Measurements from ENCODE around the gene CAMK2B.

CAMK2B gene

DNA sequence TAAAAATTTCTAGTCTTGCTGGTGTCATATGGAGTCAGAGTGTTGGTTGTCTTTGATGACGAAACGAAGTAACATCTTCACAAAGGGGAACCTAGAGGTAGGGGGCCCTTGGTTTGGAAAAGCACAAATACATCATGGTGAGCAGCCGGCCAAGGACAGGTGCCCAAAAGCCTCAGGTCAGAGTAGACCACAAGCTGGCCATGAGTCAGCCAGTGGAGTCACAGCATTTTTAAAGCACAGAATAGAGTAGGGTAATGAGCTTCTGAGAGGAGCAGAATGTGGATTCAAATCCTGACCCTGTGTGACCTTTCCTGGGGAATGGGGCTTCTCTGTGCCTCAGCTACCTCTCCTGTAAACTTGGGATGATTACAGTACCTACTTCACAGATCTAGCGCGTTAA lies 5.3 kb downstream of the CAMK2B start:
- Histone ChIP-seq H3K4me3 (ENCODE audit: control insufficient read depth in 1 of 7, extremely low read depth in 1 of 7, insufficient read depth in 4 of 7, low read depth in 2 of 7, low read length in 6 of 7) (no peak overlapping the region), H3K4me1 (ENCODE audit: control extremely low read depth in 1 of 4, control insufficient read depth in 4 of 4, insufficient read depth in 4 of 4, low read length in 3 of 4) (peaks cover 0 to 5% (median 2%) of the 10 kb centered on the region in 4 experiments), H3K27ac (ENCODE audit: insufficient read depth in 1 of 2, low read depth in 1 of 2, low read length in 2 of 2, poor library complexity in 1 of 2, severe bottlenecking in 2 of 2) (no peak overlapping the region), H3K27me3 (replicated peaks in 2 of 5; ENCODE audit: control insufficient read depth in 4 of 5, insufficient read depth in 5 of 5, low read length in 4 of 5) (peaks cover 2 to 27% (median 13%) of the 10 kb centered on the region in 5 experiments), H3K36me3 (ENCODE audit: control insufficient read depth in 4 of 4, insufficient read depth in 4 of 4, low read length in 3 of 4) (no peaks in the 10 kb centered on the region), H3K9me3 (ENCODE audit: control extremely low read depth in 1 of 5, control insufficient read depth in 4 of 5, insufficient read depth in 2 of 5, low read depth in 1 of 5, low read length in 4 of 5) (peaks cover 0 to 3% (median 2%) of the 10 kb centered on the region in 5 experiments)
- 96% methylated on average over 4 of the region's 5 CpGs for WGBS (ENCODE audit: insufficient coverage)
- ChIA-PET POLR2A (no interaction called here), CTCF (interaction anchor here (0.8 to 1.1 kb wide), 2 partner anchors 29 to 79 kb away, joined by 3 to 4 read pairs; no protein-coding TSS in a partner anchor)
- DNase-seq: no peak

DNA sequence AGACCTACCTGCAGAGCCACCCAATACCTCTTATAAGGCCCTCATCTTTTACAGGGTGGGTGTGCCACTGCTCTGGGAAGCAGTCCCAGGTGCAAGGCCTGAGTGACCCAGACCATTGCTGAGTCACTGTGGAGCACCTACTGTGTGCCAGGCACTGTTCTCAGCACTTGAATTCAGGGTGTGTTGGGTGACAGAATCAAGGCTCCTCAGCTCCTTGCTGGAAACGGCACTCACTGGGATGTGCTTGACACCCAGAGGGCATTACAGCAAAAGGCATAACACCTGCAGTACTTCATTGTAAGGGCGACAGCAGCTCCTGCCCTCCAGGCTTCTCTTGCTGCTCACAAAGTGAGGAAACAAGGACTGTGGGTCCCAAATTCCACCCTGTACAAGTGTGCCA lies 7.1 kb downstream of the CAMK2B start:
- no peak for DNase-seq

DNA sequence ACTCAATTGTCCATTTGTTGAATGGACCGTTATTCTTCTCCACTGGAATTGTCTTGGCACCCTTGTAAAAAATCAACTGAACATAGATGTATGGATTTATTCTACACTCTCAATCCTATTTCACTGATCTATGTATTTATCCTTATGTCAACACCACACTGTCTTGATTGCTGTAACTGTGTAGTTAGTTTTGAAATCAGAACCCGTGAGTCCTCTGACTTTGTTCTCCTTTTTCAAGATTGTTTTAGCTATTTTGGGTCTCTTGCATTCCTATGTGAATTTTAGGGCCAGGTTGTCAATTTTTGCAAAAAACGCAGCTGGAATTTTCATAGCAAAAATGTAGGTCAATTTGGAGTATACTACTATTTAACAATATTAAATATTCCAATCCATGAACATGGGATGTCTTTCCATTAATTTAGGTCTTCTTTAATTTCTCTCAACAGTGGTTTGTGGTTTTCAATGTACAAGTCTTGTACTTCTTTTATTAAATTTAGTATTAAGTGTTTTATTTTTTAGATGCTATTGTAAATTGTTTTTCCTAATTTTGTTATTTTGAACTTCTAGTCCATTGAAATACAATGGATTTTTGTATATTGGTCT lies 10.0 kb downstream of the CAMK2B start:
- Histone ChIP-seq H3K9me3 (ENCODE audit: control extremely low read depth in 1 of 5, control insufficient read depth in 4 of 5, insufficient read depth in 2 of 5, low read depth in 1 of 5, low read length in 4 of 5) (peaks cover 0 to 6% (median 2%) of the 10 kb centered on the region in 5 experiments), H3K27me3 (replicated peaks in 2 of 5; ENCODE audit: control insufficient read depth in 4 of 5, insufficient read depth in 5 of 5, low read length in 4 of 5) (peaks cover 0 to 11% (median 4%) of the 10 kb centered on the region in 5 experiments), H3K4me3 (ENCODE audit: control insufficient read depth in 1 of 7, extremely low read depth in 1 of 7, insufficient read depth in 4 of 7, low read depth in 2 of 7, low read length in 6 of 7) (no peak overlapping the region), H3K36me3 (ENCODE audit: control insufficient read depth in 4 of 4, insufficient read depth in 4 of 4, low read length in 3 of 4) (no peaks in the 10 kb centered on the region), H3K4me1 (ENCODE audit: control extremely low read depth in 1 of 4, control insufficient read depth in 4 of 4, insufficient read depth in 4 of 4, low read length in 3 of 4) (no peaks in the 10 kb centered on the region), H3K27ac (ENCODE audit: insufficient read depth in 1 of 2, low read depth in 1 of 2, low read length in 2 of 2, poor library complexity in 1 of 2, severe bottlenecking in 2 of 2) (no peak overlapping the region)
- no peak for DNase-seq
- WGBS (ENCODE audit: insufficient coverage): no CpG with 5 or more reads among the region's 3 CpGs
- CTCF ChIA-PET: no interaction called here
- POLR2A ChIA-PET: no interaction called here

More for the DNA sequence above, 7.1 kb downstream of the CAMK2B start:
- no peaks in the 10 kb centered on the region for H3K4me1 ChIP-seq (ENCODE audit: control extremely low read depth in 1 of 4, control insufficient read depth in 4 of 4, insufficient read depth in 4 of 4, low read length in 3 of 4)
- peaks cover 0 to 11% (median 10%) of the 10 kb centered on the region in 5 experiments for H3K27me3 ChIP-seq (replicated peaks in 2 of 5; ENCODE audit: control insufficient read depth in 4 of 5, insufficient read depth in 5 of 5, low read length in 4 of 5)
- POLR2A ChIA-PET: no interaction called here
- H3K27ac ChIP-seq (ENCODE audit: insufficient read depth in 1 of 2, low read depth in 1 of 2, low read length in 2 of 2, poor library complexity in 1 of 2, severe bottlenecking in 2 of 2): no peak overlapping the region
- peaks cover 0 to 6% (median 2%) of the 10 kb centered on the region in 5 experiments for H3K9me3 ChIP-seq (ENCODE audit: control extremely low read depth in 1 of 5, control insufficient read depth in 4 of 5, insufficient read depth in 2 of 5, low read depth in 1 of 5, low read length in 4 of 5)
- no peaks in the 10 kb centered on the region for H3K36me3 ChIP-seq (ENCODE audit: control insufficient read depth in 4 of 4, insufficient read depth in 4 of 4, low read length in 3 of 4)
- WGBS (ENCODE audit: insufficient coverage): 100% methylated on average over 2 of the region's 2 CpGs
- H3K4me3 ChIP-seq (ENCODE audit: control insufficient read depth in 1 of 7, extremely low read depth in 1 of 7, insufficient read depth in 4 of 7, low read depth in 2 of 7, low read length in 6 of 7): no peak overlapping the region
- CTCF ChIA-PET: interaction anchor here (1.0 to 1.3 kb wide), 2 partner anchors 10 to 12 kb away, joined by 3 to 4 read pairs; no protein-coding TSS in a partner anchor

DNA sequence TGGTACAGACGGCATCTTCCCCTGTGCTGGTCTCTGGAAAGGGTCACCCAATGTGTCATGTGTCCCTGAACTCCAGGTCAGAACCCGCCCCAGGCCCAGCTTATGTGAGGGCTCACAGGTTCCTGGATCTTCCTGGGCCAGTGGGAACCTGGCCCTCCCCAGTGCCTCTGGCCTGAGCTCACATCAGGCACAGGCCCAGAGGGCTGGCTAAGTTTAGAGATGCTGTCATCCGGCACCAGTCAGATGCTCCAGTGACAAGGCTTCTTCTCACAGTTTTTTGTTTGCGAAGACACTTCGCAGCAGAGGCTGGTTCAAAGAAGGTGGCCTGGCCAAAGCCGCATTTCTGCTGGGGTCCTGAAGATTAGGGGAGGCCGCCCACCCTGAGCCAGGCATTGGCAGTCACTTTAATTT lies 11.8 kb downstream of the CAMK2B start:
- ChIA-PET POLR2A (interaction anchor here (0.6 kb wide), 1 partner anchor 125 kb away, joined by 3 read pairs; no protein-coding TSS in a partner anchor), CTCF (no interaction called here)
- peaks cover 0 to 6% (median 2%) of the 10 kb centered on the region in 5 experiments for H3K9me3 ChIP-seq (ENCODE audit: control extremely low read depth in 1 of 5, control insufficient read depth in 4 of 5, insufficient read depth in 2 of 5, low read depth in 1 of 5, low read length in 4 of 5)
- no peak overlapping the region for H3K4me3 ChIP-seq (ENCODE audit: control insufficient read depth in 1 of 7, extremely low read depth in 1 of 7, insufficient read depth in 4 of 7, low read depth in 2 of 7, low read length in 6 of 7)
- no peaks in the 10 kb centered on the region for H3K36me3 ChIP-seq (ENCODE audit: control insufficient read depth in 4 of 4, insufficient read depth in 4 of 4, low read length in 3 of 4)
- H3K27ac ChIP-seq (ENCODE audit: insufficient read depth in 1 of 2, low read depth in 1 of 2, low read length in 2 of 2, poor library complexity in 1 of 2, severe bottlenecking in 2 of 2): no peak overlapping the region
- peaks cover 0 to 10% (median 8%) of the 10 kb centered on the region in 4 experiments for H3K4me1 ChIP-seq (ENCODE audit: control extremely low read depth in 1 of 4, control insufficient read depth in 4 of 4, insufficient read depth in 4 of 4, low read length in 3 of 4)
- 98% methylated on average over 7 of the region's 7 CpGs for WGBS (ENCODE audit: insufficient coverage)
- peaks cover 3 to 23% (median 16%) of the 10 kb centered on the region in 5 experiments for H3K27me3 ChIP-seq (replicated peaks in 2 of 5; ENCODE audit: control insufficient read depth in 4 of 5, insufficient read depth in 5 of 5, low read length in 4 of 5)
- no peak for DNase-seq

DNA sequence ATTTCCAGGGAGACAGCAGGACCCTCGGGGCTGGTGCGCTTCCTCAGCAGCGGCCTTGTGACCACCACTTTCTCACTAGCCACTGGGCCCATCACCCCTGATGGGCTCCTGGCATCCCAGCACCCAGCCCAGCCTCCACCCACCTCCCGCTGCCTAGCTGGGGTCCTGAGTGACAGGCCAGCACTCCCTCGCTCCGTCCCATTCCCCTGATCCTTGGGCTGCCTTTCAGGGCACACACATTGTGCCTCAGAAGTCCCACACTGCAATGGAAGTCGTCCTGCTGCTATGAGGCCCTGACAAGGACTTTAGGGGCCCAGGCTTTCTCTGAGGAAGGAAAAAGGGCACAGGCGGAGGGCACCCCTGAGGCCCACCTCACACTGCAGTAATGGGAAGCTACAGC lies 12.4 kb downstream of the CAMK2B start:
- peaks cover 0 to 10% (median 8%) of the 10 kb centered on the region in 4 experiments for H3K4me1 ChIP-seq (ENCODE audit: control extremely low read depth in 1 of 4, control insufficient read depth in 4 of 4, insufficient read depth in 4 of 4, low read length in 3 of 4)
- H3K9me3 ChIP-seq (ENCODE audit: control extremely low read depth in 1 of 5, control insufficient read depth in 4 of 5, insufficient read depth in 2 of 5, low read depth in 1 of 5, low read length in 4 of 5): peaks cover 0 to 6% (median 2%) of the 10 kb centered on the region in 5 experiments
- 95% methylated on average over 8 of the region's 8 CpGs for WGBS (ENCODE audit: insufficient coverage)
- no peaks in the 10 kb centered on the region for H3K36me3 ChIP-seq (ENCODE audit: control insufficient read depth in 4 of 4, insufficient read depth in 4 of 4, low read length in 3 of 4)
- H3K27me3 ChIP-seq (replicated peaks in 2 of 5; ENCODE audit: control insufficient read depth in 4 of 5, insufficient read depth in 5 of 5, low read length in 4 of 5): peaks cover 3 to 25% (median 16%) of the 10 kb centered on the region in 5 experiments
- H3K27ac ChIP-seq (ENCODE audit: insufficient read depth in 1 of 2, low read depth in 1 of 2, low read length in 2 of 2, poor library complexity in 1 of 2, severe bottlenecking in 2 of 2): no peak overlapping the region
- no peak overlapping the region for H3K4me3 ChIP-seq (ENCODE audit: control insufficient read depth in 1 of 7, extremely low read depth in 1 of 7, insufficient read depth in 4 of 7, low read depth in 2 of 7, low read length in 6 of 7)
- ChIA-PET CTCF (no interaction called here), POLR2A (no interaction called here)
- no peak for DNase-seq

DNA sequence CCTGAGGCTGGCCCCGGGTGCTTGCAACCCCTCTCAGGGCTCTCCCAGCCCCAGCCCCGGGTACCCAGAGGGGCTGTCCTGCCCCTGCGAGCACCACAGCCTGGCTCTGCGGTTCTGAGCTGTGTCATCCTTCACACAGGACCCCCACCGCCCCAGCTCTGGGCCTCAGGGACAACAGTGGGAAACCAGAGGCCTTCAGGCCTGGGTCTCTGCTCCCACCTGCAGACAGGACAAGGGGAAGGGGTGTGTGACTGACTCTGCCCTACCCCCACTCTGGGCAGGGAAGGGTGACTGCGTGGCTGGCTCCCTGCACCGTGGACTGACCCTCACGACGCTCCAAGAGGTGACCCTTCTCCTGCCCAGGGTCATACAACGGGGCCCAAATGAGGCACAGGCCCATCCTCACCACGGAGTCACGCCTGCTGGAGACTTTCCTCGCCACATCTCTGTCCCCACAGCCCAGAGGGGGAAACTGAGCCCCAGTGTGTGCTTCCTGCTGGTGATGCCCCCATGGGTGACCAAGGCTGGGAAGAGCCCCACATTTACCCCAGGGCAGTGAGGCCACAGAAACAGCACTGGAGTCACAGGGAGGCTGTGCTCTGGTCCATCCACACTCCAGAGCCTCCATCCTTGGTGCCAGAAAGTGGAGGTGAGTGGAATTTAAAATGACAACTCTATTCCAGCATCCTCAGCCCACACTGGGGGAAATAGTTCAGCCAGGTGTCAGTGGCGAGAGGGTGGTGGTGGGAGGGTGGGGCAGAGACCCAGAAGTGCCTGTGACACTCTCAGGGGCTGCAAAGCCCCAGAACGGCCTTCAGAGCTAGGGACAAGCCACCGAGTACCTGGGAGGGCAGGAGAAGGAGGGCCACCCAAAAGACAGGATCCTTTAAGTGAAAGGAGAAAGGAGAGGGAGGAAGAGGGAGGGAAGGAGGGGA lies 13.6 kb downstream of the CAMK2B start:
- Histone ChIP-seq H3K9me3 (ENCODE audit: control extremely low read depth in 1 of 5, control insufficient read depth in 4 of 5, insufficient read depth in 2 of 5, low read depth in 1 of 5, low read length in 4 of 5) (peaks cover 0 to 6% (median 2%) of the 10 kb centered on the region in 5 experiments), H3K4me1 (ENCODE audit: control extremely low read depth in 1 of 4, control insufficient read depth in 4 of 4, insufficient read depth in 4 of 4, low read length in 3 of 4) (peaks cover 0 to 10% (median 8%) of the 10 kb centered on the region in 4 experiments), H3K4me3 (ENCODE audit: control insufficient read depth in 1 of 7, extremely low read depth in 1 of 7, insufficient read depth in 4 of 7, low read depth in 2 of 7, low read length in 6 of 7) (no peak overlapping the region), H3K36me3 (ENCODE audit: control insufficient read depth in 4 of 4, insufficient read depth in 4 of 4, low read length in 3 of 4) (no peaks in the 10 kb centered on the region), H3K27me3 (replicated peaks in 2 of 5; ENCODE audit: control insufficient read depth in 4 of 5, insufficient read depth in 5 of 5, low read length in 4 of 5) (peaks cover 3 to 25% (median 15%) of the 10 kb centered on the region in 5 experiments), H3K27ac (ENCODE audit: insufficient read depth in 1 of 2, low read depth in 1 of 2, low read length in 2 of 2, poor library complexity in 1 of 2, severe bottlenecking in 2 of 2) (no peak overlapping the region)
- 98% methylated on average over 15 of the region's 16 CpGs for WGBS (ENCODE audit: insufficient coverage)
- CTCF ChIA-PET: no interaction called here
- DNase-seq: no peak
- POLR2A ChIA-PET: no interaction called here
